Astrocyte (in vitro differentiated cells and primary cell): ENCODE results near the gene RAPGEF6.
"Not testable (repeated sequence)": the region's sequence is repeated elsewhere in the genome, so short reads cannot be mapped to it uniquely, and the experiment has no call there.

Source experiments
- EZH2 ChIP-seq: IDR thresholded peaks from 2 replicates; pipeline ENCODE4 v1.6.1; 2012; ENCODE audit warnings: mild to moderate bottlenecking, low read length, inconsistent platforms; ENCODE audit not compliant: insufficient read depth
- TF ChIP-seq, protein P1 (sequence below): IDR thresholded peaks from 2 replicates; pipeline ENCODE4 v1.5.1; 2011; ENCODE audit warnings: low read depth, mild to moderate bottlenecking, inconsistent platforms, low read length, moderate library complexity; ENCODE audit not compliant: insufficient read depth

DNA sequence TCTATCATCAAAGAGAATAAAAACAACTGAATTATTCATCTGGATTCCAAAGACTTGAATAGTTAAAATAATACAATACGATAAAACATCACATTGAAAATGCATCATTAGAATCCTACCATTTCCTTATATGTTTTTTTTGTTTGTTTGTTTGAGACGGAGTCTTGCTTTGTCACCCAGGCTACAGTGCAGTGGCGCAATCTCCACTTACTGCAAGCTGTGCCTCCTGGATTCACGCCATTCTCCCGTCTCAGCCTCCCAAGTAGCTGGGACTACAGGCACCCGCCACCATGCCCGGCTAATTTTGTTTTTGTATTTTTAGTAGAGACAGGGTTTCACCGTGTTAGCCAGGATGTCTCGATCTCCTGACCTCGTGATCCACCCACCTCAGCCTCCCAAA, 43.2 kb upstream of the RAPGEF6 start:
- TF ChIP-seq, protein P1, sequence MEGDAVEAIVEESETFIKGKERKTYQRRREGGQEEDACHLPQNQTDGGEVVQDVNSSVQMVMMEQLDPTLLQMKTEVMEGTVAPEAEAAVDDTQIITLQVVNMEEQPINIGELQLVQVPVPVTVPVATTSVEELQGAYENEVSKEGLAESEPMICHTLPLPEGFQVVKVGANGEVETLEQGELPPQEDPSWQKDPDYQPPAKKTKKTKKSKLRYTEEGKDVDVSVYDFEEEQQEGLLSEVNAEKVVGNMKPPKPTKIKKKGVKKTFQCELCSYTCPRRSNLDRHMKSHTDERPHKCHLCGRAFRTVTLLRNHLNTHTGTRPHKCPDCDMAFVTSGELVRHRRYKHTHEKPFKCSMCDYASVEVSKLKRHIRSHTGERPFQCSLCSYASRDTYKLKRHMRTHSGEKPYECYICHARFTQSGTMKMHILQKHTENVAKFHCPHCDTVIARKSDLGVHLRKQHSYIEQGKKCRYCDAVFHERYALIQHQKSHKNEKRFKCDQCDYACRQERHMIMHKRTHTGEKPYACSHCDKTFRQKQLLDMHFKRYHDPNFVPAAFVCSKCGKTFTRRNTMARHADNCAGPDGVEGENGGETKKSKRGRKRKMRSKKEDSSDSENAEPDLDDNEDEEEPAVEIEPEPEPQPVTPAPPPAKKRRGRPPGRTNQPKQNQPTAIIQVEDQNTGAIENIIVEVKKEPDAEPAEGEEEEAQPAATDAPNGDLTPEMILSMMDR: not testable (repeated sequence)
- not testable (repeated sequence) for TF ChIP-seq EZH2
